Body of pancreas (tissue), 4 donors: ENCODE measurements around the gene LCN9. TPM values are rescaled to one million over a fixed set of nuclear protein-coding genes. Genes with fewer than 3 reads are reported as not detected.

Experiments used
- ATAC-seq: fragments of 150-250 bp; one replicate; pipeline ENCODE4 v1.9.1; 2016
- DNase-seq, 4 donors: peaks; one replicate each; pipeline ENCODE4 v3.0.0-alpha.2; 2019
- H3K27ac ChIP-seq, 4 donors: fragments of 200-600 bp; sonication (generic); 1 replicate in 3 of 4; 2 replicates in 1 of 4; pipeline versions ENCODE4 v1.5.1 to v1.6.1; 2016 to 2019; ENCODE audit warnings: mild to moderate bottlenecking in 1 of 4, mixed read lengths in 1 of 4, moderate library complexity in 1 of 4
- H3K27me3 ChIP-seq, 2 donors: fragments of 200-600 bp; sonication (generic); one replicate each; pipeline ENCODE4 v1.6.0; 2016; ENCODE audit warnings: mild to moderate bottlenecking in 1 of 2
- H3K36me3 ChIP-seq, 2 donors: fragments of 200-600 bp; sonication (generic); replicated peaks in 1 of 2; 2 replicates each; pipeline ENCODE4 v1.5.1; 2016; ENCODE audit warnings: low read depth in 2 of 2; ENCODE audit not compliant: insufficient read depth in 1 of 2
- H3K4me1 ChIP-seq: fragments of 200-600 bp; sonication (generic); one replicate; pipeline ENCODE4 v1.6.0; 2016
- H3K4me3 ChIP-seq, 2 donors: fragments of 200-600 bp; sonication (generic); 1 replicate in 1 of 2; 2 replicates in 1 of 2; pipeline ENCODE4 v1.5.1; 2016 to 2019
- H3K9me3 ChIP-seq, 3 donors: fragments of 200-600 bp; sonication (generic); 1 replicate in 2 of 3; 2 replicates in 1 of 3; pipeline ENCODE4 v1.5.1; 2016
- CTCF ChIP-seq, 7 experiments: fragments of 450-650 bp in 4 of 7; fragments of 200-600 bp in 3 of 7; sonication (generic) in 3 of 7; IDR thresholded peaks; one replicate each; pipeline ENCODE4 v1.5.1; 2016 to 2019; ENCODE audit warnings: antibody characterized with exemption in 7 of 7
- POLR2A ChIP-seq, 3 donors: fragments of 450-650 bp; IDR thresholded peaks; one replicate each; pipeline ENCODE4 v1.6.1; 2016; ENCODE audit warnings: antibody characterized with exemption in 3 of 3, mild to moderate bottlenecking in 2 of 3
- WGBS, 2 donors: methylation state at CpG; one replicate each; pipeline ENCODE4 v1.1.5; 2017; 5-methylcytosine and 5-hydroxymethylcytosine counted together
- intact Hi-C: fragments of 100-400 bp; cut with DNase I; formaldehyde crosslinking; loops from one replicate; pipeline ENCODE4 v1.15.1; 2023
- total RNA-seq, 2 donors: library from RNA; depleted of rRNA; stranded (reverse); fragments of >200 nt; gene quantifications; one replicate each; pipeline ENCODE4 v1.1.0, GENCODE V29; 2016

LCN9 gene
- total RNA-seq, 2 donors from 2014 or later, result not detected

DNA sequence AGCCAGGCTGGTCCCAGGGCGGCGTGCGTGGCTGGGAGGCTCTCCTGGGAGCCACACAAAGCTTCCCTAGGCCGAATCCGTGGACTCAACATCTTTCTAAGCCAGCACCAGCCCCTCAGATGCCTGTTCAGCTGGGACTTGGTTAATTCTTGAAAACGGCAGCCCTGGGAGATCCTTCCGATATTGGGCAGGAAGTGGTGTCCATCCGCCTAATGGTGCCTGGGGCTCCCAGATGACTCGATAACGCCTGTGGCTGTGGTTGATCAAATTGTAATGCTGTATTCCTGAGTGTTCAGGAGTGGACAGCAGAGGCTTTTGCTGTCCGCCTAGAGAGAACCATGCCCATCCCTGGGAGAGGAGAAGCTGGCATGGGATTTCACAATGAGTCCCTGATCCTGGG is 52.9 kb downstream of the LCN9 start:
- intact Hi-C loops, result no loop called here
- WGBS, 2 donors, result 76 to 83% methylated on average over 9 to 11 of the region's 11 CpGs
- no peak for DNase-seq
- Histone ChIP-seq H3K4me1 (no peaks in the 10 kb centered on the region), H3K4me3 (no peak overlapping the region), H3K27ac (no peak overlapping the region), H3K9me3 (no peaks in the 10 kb centered on the region), H3K27me3 (no peaks in the 10 kb centered on the region), H3K36me3 (no peaks in the 10 kb centered on the region)
- TF ChIP-seq CTCF (IDR thresholded peaks at IDR 0.05) (no peak), POLR2A (IDR thresholded peaks at IDR 0.05) (no peak)
- no peak for ATAC-seq

Other genes starting within 250 kb of the LCN9 start
- gene PPP1R26, start 183.5 kb upstream of the LCN9 start, total RNA-seq, result 10 to 100 TPM; 17.8 to 17.9 TPM
- gene MRPS2, start 162.6 kb upstream of the LCN9 start, total RNA-seq, result 10 to 100 TPM; 15.8 to 35.0 TPM
- gene LCN1, start 141.9 kb upstream of the LCN9 start, total RNA-seq, result not detected
- not detected for gene OBP2A, start 117.2 kb upstream of the LCN9 start, total RNA-seq
- not detected for gene PAEP, start 101.6 kb upstream of the LCN9 start, total RNA-seq
- not detected for gene GLT6D1, start 23.8 kb upstream of the LCN9 start, total RNA-seq
- not detected for gene SOHLH1, start 36.2 kb downstream of the LCN9 start, total RNA-seq
- gene KCNT1, start 38.9 kb downstream of the LCN9 start, total RNA-seq, result under 1 TPM; under 0.01 TPM
- 10 to 100 TPM; 14.8 to 30.3 TPM for gene CAMSAP1, start 244.2 kb downstream of the LCN9 start, total RNA-seq